K562 (cell line): ENCODE data around the gene UBQLN3. TPM values are rescaled to one million over a fixed set of nuclear protein-coding genes. Genes with fewer than 3 reads are reported as not detected.
A peak's percentile ranks its signal among the peaks of the same experiment; 100 is the strongest.

Experiments used
- EP400 ChIP-seq: fragments of 450-650 bp; IDR thresholded peaks from 2 replicates; pipeline ENCODE4 v1.6.1; 2017; ENCODE audit warnings: antibody characterized with exemption, mild to moderate bottlenecking, moderate library complexity
- MCM5 ChIP-seq: fragments of 450-650 bp; IDR thresholded peaks from 2 replicates; pipeline ENCODE4 v1.6.1; 2016; ENCODE audit warnings: low read depth
- MTF1 ChIP-seq: fragments of 250-450 bp; sonication (Bioruptor Pico); IDR thresholded peaks from 2 replicates; pipeline ENCODE4 v1.9.0; 2021; ENCODE audit warnings: moderate library complexity, mild to moderate bottlenecking, inconsistent platforms, borderline replicate concordance
- NFE2L1 ChIP-seq: fragments of 450-650 bp; IDR thresholded peaks from 2 replicates; pipeline ENCODE4 v1.6.1; 2016; ENCODE audit warnings: missing genetic modification characterization, low read depth, mild to moderate bottlenecking, missing compliant biosample characterization, moderate library complexity, borderline replicate concordance
- PHF8 ChIP-seq: fragments of 200-600 bp; sonication (generic); IDR thresholded peaks from 2 replicates; pipeline ENCODE4 v1.6.1; 2012; ENCODE audit warnings: mixed run types, mild to moderate bottlenecking, inconsistent platforms, low read length, moderate library complexity, borderline replicate concordance
- POLR2AphosphoS2 ChIP-seq: IDR thresholded peaks from 2 replicates; pipeline ENCODE4 v1.6.1; 2012; ENCODE audit warnings: low read length, improper control_type of control experiment
- PTTG1 ChIP-seq: fragments of 450-650 bp; IDR thresholded peaks from 2 replicates; pipeline ENCODE4 v1.6.1; 2016; ENCODE audit warnings: low read depth, mild to moderate bottlenecking, missing genetic modification characterization, missing compliant biosample characterization
- SMARCA4 ChIP-seq: fragments of 450-650 bp; IDR thresholded peaks from 2 replicates; pipeline ENCODE4 v1.6.1; 2016
- SPI1 ChIP-seq: IDR thresholded peaks from 2 replicates; pipeline ENCODE4 v1.6.1; 2011; ENCODE audit warnings: low read depth, low read length, control low read depth, borderline replicate concordance
- STAT5A ChIP-seq: IDR thresholded peaks from 2 replicates; pipeline ENCODE4 v1.6.1; 2012; ENCODE audit warnings: low read length, inconsistent platforms, borderline replicate concordance
- TAF15 ChIP-seq: fragments of 200-400 bp; formaldehyde crosslinking; IDR thresholded peaks from 2 replicates; pipeline ENCODE4 v1.6.1; 2017; ENCODE audit warnings: mild to moderate bottlenecking, low read depth, low read length, moderate library complexity
- ZNF324 ChIP-seq: fragments of 250-450 bp; sonication (Bioruptor Pico); IDR thresholded peaks from 2 replicates; pipeline ENCODE4 v1.4.0; 2020; ENCODE audit warnings: mild to moderate bottlenecking
- ZNF384 ChIP-seq: IDR thresholded peaks from 2 replicates; pipeline ENCODE4 v1.6.1; 2012; ENCODE audit warnings: low read depth, low read length, improper control_type of control experiment
- ZNF444 ChIP-seq: fragments of 250-450 bp; sonication (Bioruptor Pico); IDR thresholded peaks from 2 replicates; pipeline ENCODE4 v1.4.0; 2020; ENCODE audit warnings: mild to moderate bottlenecking, moderate library complexity
- polyA plus RNA-seq, 8 experiments: library from polyadenylated mRNA; depleted of rRNA in 4 of 8; stranded (reverse) in 5 of 8; unstranded in 3 of 8; fragments of >200 nt; fragmentation: Nextera tagmentation in 2 of 8; fragmentation: Illumina TruSeq in 1 of 8; extraction: Ambion mirVana in 2 of 8; extraction: Trizol in 1 of 8; gene quantifications; 2 replicates each; pipeline versions ENCODE4 v1.2.1 to v1.2.3, GENCODE V29; 2011 to 2014; ENCODE audit warnings: inconsistent platforms in 1 of 8, missing spikeins in 1 of 8
- total RNA-seq, 7 experiments: library from RNA; depleted of rRNA in 6 of 7; stranded (reverse); fragments of >200 nt in 6 of 7; fragmentation: Illumina TruSeq in 2 of 7; extraction: Trizol in 2 of 7; gene quantifications; 2 replicates each; pipeline versions ENCODE4 v1.2.1 to v1.2.3, GENCODE V29; 2011 to 2021; ENCODE audit warnings: low replicate concordance in 1 of 7
- TF ChIP-seq, protein P1 (sequence below), 2 experiments: fragments of 250-450 bp in 1 of 2; fragments of 450-650 bp in 1 of 2; sonication (Bioruptor Pico) in 1 of 2; IDR thresholded peaks; 2 replicates each; pipeline versions ENCODE4 v1.6.1 to v1.8.0; 2016 to 2021; ENCODE audit warnings: mild to moderate bottlenecking in 2 of 2, moderate library complexity in 2 of 2, missing compliant biosample characterization in 1 of 2, missing genetic modification characterization in 1 of 2
- TF ChIP-seq, protein P2 (sequence below): sonication (generic); formaldehyde crosslinking; IDR thresholded peaks from 2 replicates; pipeline ENCODE4 v1.8.0; 2022; ENCODE audit warnings: mild to moderate bottlenecking, missing genetic modification reagents
- TF ChIP-seq, protein P3 (sequence below): IDR thresholded peaks from 2 replicates; pipeline ENCODE4 v1.6.1; 2012; ENCODE audit warnings: low read depth, low read length, improper control_type of control experiment, borderline replicate concordance
- TF ChIP-seq, protein P4 (sequence below), 3 experiments: IDR thresholded peaks in 2 of 3; conservative IDR thresholded peaks in 1 of 3; 2 replicates each; pipeline ENCODE4 v1.5.1; 2011 to 2012; ENCODE audit warnings: low read length in 3 of 3, mild to moderate bottlenecking in 3 of 3, control low read depth in 2 of 3, improper control_type of control experiment in 1 of 3, inconsistent platforms in 1 of 3, low read depth in 1 of 3, mixed read lengths in 1 of 3, moderate library complexity in 1 of 3; ENCODE audit not compliant: insufficient read depth in 2 of 3
- TF ChIP-seq, protein P5 (sequence below): sonication (generic); formaldehyde crosslinking; IDR thresholded peaks from 2 replicates; pipeline ENCODE4 v1.8.1; 2023; ENCODE audit warnings: mild to moderate bottlenecking, missing genetic modification reagents, moderate library complexity

UBQLN3 gene
- total and polyA plus RNA-seq, 9 of the 15 experiments (the other 6 are each of a cell fraction or from before 2014, with no cell fraction given): 0.01 to 0.27 TPM; not detected in 7

DNA sequence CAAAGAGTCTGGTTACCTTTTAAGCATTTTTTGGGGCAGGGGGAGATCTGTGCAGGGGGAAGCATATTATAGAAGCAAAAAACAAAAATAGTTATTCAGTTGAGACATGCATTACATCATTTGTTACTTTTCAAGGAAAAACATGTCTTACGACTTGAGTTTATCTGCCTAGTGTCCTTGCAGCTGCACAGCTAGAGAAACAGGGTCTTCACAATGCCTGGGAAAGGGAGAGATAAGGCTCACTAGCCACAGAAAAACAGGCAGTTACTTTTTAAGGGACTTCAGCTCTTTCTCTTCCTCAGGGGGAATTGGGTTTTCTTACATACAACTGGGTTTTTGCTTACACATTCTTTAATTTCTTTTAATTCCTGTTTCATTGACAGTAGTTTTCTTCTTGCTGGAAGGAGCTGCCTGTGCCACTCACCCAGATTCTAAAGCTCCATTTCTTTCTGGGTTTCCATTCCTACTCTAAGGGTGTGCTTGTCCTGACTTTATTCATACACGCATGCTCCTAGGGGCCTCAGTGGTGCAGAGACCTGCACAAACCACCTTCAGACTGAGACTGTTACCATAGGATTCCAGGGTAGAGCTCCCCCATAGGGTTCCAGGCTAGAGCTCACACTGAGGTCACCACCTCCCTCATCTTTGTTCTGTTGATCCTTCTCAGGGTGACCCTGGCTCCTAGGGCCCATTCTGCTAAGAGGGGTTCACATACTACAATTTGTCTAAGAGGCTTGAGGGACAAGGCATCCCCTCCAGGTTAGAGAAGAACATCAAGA, 21.5 kb upstream of the UBQLN3 start (continued):
- TF ChIP-seq MCM5 (no peak), NFE2L1 (tag) (no peak), ZNF324 (CRISPR knock-in tag) (no peak), ZNF444 (no peak), TAF15 (no peak), EP400 (peak; percentile 19; the same call in 1 of the 2 replicates), SMARCA4 (peak; percentile 72), SPI1 (no peak), POLR2AphosphoS2 (no peak), ZNF384 (no peak), STAT5A (peak; percentile 37; the same call in 1 of the 2 replicates), PTTG1 (tag) (no peak), MTF1 (no peak), PHF8 (no peak)
- TF ChIP-seq, protein P1, sequence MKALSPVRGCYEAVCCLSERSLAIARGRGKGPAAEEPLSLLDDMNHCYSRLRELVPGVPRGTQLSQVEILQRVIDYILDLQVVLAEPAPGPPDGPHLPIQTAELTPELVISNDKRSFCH (CRISPR knock-in tag; IDR thresholded peaks at IDR 0.05): no peak
- TF ChIP-seq, protein P1 (tag; IDR thresholded peaks at IDR 0.05): 0 out of 2 replicates have a peak, but pooled peaks have one; percentile 49
- TF ChIP-seq, protein P2, sequence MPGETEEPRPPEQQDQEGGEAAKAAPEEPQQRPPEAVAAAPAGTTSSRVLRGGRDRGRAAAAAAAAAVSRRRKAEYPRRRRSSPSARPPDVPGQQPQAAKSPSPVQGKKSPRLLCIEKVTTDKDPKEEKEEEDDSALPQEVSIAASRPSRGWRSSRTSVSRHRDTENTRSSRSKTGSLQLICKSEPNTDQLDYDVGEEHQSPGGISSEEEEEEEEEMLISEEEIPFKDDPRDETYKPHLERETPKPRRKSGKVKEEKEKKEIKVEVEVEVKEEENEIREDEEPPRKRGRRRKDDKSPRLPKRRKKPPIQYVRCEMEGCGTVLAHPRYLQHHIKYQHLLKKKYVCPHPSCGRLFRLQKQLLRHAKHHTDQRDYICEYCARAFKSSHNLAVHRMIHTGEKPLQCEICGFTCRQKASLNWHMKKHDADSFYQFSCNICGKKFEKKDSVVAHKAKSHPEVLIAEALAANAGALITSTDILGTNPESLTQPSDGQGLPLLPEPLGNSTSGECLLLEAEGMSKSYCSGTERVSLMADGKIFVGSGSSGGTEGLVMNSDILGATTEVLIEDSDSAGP (CRISPR knock-in tag): no peak
- TF ChIP-seq, protein P3, sequence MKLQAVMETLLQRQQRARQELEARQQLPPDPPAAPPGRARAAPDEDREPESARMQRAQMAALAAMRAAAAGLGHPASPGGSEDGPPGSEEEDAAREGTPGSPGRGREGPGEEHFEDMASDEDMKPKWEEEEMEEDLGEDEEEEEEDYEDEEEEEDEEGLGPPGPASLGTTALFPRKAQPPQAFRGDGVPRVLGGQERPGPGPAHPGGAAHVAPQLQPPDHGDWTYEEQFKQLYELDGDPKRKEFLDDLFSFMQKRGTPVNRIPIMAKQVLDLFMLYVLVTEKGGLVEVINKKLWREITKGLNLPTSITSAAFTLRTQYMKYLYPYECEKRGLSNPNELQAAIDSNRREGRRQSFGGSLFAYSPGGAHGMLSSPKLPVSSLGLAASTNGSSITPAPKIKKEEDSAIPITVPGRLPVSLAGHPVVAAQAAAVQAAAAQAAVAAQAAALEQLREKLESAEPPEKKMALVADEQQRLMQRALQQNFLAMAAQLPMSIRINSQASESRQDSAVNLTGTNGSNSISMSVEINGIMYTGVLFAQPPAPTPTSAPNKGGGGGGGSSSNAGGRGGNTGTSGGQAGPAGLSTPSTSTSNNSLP: no peak
- TF ChIP-seq, protein P4, sequence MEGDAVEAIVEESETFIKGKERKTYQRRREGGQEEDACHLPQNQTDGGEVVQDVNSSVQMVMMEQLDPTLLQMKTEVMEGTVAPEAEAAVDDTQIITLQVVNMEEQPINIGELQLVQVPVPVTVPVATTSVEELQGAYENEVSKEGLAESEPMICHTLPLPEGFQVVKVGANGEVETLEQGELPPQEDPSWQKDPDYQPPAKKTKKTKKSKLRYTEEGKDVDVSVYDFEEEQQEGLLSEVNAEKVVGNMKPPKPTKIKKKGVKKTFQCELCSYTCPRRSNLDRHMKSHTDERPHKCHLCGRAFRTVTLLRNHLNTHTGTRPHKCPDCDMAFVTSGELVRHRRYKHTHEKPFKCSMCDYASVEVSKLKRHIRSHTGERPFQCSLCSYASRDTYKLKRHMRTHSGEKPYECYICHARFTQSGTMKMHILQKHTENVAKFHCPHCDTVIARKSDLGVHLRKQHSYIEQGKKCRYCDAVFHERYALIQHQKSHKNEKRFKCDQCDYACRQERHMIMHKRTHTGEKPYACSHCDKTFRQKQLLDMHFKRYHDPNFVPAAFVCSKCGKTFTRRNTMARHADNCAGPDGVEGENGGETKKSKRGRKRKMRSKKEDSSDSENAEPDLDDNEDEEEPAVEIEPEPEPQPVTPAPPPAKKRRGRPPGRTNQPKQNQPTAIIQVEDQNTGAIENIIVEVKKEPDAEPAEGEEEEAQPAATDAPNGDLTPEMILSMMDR (IDR thresholded peaks at IDR 0.05 in 2 of 3, conservative IDR thresholded peaks at IDR 0.05 in 1 of 3; ENCODE audit: insufficient read depth in 2 of 3, low read depth in 1 of 3, low read length in 3 of 3): 0 out of 6 replicates have a peak, but pooled peaks of 2 of the 3 experiments have one; percentile 2 to 12
- TF ChIP-seq, protein P5, sequence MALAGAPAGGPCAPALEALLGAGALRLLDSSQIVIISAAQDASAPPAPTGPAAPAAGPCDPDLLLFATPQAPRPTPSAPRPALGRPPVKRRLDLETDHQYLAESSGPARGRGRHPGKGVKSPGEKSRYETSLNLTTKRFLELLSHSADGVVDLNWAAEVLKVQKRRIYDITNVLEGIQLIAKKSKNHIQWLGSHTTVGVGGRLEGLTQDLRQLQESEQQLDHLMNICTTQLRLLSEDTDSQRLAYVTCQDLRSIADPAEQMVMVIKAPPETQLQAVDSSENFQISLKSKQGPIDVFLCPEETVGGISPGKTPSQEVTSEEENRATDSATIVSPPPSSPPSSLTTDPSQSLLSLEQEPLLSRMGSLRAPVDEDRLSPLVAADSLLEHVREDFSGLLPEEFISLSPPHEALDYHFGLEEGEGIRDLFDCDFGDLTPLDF (CRISPR knock-in tag): no peak
